HG02623 (cell line): ENCODE data around the gene WNK2.
"Not testable (repeated sequence)": the region's sequence is repeated elsewhere in the genome, so short reads cannot be mapped to it uniquely, and the experiment has no call there.

Experiments used
- ATAC-seq: cut with Tn5 transposase; IDR thresholded peaks from one replicate; pipeline ENCODE4 v1.9.1; 2021; ENCODE audit warnings: moderate library complexity; ENCODE audit not compliant: unreplicated experiment

WNK2 gene

DNA sequence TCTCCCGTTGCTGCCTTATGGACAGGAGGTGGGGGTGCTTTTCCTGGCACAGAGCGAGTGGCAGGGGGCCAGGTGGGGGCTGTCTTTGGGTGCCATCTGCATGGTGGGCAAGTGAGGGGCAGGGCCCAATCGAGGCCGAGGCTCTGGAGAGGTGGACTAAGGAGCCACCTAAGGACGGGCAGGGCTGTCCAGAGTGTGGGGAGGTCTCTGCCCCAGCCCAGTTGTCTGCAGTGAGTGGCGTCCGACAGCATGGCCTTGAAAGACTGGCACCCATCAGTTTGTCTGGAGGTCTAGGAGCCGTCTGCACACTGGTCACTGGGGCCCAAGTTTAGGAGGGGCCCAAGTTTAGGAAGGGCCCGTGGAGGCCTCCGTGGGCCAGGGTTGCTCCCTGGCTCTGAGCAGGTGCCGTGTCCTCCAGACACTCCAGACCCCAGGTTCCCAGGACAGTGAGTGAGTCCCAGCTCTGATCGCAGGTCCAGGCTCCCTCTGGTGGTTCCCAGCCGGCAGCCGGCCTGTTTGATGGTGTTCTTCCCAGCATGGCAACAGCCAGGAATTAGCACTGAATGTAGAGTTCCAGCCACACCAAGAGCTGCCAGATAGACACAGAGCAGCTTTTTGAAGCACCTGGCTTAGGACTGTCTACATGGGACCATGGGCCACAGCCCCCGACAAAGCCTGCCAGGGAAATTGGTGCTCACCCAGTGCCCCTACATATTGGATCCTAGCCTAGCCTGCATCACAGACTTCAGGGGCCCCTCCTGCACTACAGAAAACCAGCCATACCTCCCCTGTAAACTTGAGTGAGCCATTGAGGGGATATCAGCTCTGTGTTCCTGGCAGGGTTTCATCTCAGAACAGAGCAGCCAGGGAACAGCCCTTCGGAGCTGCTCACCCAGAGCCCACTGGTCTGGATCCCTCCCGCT lies 120.9 kb downstream of the WNK2 start:
- no peak for ATAC-seq

DNA sequence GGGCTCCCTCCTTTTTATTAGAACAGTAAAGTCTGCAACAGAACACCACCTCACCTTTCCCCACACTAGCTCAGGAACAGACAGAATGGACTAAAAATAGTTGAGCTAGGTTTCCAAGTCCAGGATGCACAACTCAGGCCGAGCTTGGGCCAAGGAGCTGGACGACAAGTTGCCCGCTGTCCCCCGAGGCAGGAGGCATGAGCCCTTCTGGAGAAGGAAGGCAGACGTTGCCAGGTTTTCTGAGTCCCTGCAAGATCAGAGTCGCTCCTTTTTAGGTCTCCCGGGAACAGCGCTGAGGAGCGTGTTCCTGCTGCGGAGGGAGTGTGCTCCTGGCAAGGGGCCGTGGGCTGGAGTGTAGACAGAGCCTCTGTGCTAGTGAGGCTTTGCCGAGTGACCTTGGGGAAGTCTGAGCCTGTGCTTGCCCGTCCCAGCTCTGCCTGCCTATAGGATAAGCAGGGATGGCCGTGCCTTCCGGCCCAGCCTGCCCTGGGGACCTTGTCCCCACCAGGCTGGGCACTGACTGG lies 121.6 kb downstream of the WNK2 start:
- ATAC-seq, result no peak

DNA sequence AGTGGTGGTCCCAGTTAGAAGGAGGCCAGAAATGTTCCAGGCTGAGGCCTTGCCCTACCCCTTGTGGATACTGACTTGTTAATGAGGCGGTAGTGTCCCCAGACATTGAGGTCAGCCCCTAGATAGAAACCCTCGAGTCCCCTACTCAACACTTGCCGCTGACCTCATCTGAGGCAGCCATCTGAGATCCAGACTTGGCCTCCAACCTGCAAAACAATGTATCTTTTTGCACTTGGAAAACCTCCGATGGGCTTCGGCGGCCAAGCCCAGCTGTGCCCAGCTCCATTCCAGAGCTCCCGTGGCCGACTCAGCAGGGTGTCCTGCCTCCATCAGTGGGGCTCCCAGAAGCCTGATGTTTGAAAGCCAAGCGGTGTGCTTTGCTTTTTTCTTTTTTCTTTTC lies 122.1 kb downstream of the WNK2 start:
- ATAC-seq, result no peak

DNA sequence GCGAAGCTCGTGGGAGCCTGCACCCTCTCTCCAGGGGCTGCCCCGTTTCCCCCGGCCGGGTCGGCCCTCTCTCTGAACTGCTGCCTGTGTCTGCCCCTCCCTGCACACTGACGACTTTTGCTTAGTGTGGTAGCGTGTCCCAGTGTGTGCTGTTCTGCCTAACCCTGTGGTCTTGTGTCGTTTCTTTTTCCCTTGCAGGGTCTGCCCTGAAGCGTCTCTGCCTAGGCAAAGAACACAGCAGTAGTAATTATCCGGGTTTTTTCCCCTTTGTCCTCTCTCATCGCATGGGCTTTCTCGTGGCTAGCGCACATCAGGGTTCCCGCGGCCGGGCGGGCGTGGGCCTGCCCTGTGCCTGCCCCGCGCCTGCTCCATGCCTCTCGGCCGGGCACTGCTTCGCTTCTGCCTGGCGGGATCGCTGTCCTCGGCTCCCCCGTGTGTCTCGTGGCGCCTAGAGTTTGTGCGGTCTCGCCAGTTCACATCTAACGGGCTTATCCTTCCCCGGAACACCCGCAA lies 122.7 kb downstream of the WNK2 start:
- no peak for ATAC-seq

DNA sequence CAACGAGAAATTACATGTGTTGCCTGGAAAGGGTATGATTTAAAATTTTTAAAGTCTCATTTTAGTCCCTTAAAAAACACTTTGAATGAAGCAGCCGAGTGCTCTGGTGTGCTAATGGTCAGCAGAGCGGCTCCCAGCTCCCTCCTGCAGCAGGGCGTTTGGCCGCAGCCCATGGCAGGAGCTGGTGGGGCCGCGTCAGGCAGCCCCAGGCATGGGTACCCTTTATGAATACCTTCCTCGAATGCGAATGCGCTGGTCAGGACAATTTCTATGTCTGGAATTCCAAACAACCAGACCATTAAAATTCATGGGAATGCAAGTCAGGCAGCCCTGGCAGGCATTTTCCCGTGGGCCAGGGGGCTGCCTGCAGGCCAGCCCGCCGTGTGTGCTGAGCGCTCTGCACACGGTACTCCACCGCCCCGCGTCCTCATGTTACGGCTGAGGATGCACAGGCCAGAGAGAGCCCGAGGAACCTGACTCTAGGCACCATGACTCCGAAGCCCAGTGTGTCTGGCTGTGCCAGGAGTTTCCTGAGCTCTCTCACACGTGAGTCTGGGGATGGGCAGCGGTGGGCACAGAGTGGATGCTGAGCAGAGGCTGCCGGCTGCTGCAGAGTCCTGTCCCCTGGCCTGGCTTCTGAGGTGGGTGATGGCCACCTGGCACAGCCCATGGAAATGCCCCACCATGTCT lies 123.7 kb downstream of the WNK2 start:
- ATAC-seq, result no peak

DNA sequence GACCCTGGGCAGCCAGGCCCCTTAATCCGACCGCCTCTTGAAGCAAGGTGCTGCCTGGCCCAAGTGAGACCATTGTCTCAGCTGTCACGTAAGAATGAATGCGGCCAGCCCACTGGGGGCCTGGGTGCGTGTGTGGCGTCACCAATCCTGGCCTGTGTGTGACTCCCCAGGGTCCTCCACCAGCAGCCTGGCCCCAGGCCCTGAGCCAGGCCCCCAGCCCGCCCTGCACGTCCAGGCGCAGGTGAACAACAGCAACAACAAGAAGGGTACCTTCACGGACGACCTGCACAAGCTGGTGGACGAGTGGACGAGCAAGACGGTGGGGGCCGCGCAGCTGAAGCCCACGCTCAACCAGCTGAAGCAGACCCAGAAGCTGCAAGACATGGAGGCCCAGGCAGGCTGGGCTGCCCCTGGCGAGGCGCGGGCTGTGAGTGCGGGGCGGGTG lies 124.2 kb downstream of the WNK2 start:
- ATAC-seq, result no peak

DNA sequence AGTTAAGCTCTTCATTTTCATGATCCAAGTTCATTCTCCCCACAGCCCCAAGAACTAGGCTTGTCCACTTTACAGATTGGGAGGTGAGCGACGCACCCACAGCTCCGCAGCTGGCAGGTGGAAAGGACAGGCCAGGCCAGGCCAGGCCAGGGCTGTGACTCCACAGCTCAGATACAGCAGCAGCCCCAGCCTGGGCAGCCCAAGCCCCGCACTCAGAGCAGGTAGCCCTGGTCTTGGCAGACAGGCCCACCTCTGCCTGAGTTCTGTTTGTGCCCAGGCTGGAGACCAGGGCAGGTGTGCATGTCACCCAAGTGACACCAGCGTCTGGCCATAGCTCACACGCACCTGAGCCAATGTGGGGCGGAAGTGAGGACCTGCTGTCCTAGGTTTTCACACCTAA lies 124.7 kb downstream of the WNK2 start:
- ATAC-seq, result no peak

DNA sequence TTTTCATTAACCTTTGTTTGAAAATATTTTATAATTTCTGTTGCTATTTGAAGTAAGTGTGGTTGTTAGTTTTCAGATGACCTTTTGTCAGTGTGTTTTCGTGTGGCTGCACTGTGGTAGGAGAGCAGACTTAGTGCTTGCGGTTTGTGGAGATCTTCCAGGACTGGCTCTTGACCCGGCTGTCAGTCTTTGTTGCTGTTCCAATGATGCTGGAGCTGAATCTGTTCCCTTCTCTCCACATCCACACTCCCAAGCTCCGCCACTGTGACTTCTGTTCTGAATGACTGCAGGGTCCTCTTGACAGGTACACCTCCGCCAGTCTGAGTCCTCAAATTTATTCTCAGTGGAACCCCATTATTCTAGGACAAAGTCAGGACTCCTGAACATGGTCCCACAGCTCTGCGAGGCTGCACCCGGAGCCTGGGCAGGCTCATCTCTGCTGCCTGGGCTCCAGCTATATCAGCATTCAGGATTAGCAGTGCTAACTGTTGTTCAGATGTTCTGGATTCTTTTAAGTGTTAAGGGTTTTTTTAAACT lies 126.0 kb downstream of the WNK2 start:
- no peak for ATAC-seq

DNA sequence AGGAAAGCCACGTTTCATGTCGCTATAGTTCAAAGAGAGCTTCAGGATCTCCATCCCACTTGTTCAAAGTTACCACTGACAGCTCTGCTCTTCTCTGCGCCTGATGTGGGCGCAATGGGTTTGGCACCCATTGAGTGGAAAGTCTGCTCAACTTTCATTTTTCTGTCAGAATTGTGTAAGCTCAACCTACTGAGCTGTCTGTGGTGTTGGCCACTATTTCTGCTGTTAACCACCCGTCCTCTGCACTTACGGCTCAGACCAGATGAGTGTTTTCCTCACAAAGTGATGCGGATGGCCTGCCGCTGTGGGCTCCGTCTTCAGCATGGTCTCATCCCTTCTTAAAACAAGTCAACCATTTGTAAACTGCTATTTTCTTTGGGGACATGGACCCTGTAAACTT lies 131.2 kb downstream of the WNK2 start:
- ATAC-seq, result no peak

DNA sequence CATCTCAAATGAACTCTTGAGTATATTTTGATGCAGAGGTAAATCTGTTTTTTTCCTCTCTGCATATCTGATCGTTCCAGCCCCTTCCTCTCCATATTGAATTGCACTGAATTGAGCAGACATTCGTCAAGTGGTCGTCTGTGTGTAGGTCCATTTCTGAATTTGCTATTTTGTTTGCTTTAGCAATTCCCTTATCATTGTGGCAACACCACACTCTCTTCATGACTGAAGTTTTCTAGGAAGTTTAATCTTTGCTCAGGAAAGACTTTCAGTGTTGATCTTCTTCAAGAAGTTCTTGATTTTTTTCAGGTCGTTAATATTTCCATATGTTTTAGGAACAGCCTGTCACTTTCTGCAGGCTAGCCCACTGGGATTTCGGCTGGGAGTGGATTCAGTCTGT lies 132.0 kb downstream of the WNK2 start:
- ATAC-seq, result no peak

DNA sequence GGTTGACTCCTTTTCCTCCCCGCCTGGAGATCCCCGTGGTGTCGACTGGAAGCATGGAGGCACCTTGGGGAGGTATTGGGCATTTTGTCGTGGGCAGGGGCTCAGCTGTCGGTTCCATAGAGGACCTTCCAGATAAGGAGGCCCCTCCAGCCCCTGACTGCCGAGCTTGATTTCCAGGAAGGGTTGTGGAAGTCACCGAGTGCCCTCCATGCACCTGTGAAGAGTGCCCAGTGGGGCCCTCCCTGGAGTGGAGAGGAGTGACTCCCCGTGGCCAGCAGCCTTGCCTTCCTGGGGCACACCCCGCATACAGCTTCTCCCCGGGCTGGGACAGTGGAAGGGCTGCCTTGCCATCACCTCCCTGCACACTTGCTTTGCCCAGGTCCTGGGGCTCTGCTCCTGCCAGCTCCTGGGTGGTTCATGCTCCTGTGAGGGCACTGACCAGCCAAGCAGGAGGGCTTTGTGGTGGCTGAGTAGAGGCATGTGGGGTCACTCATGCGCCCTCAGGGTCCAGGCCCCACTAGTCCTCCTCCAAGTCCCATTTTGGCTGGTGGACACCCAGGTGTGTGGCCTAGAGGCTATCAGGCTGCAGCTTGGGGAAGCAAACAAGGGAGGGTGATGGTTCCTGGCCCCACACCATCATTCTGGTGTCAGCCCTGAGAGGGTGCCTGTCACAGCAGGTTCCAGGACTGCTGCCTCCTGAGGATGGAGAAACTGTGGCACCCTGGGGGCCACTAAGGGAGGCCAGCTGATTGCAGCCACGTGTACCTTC lies 133.0 kb downstream of the WNK2 start:
- no peak for ATAC-seq

DNA sequence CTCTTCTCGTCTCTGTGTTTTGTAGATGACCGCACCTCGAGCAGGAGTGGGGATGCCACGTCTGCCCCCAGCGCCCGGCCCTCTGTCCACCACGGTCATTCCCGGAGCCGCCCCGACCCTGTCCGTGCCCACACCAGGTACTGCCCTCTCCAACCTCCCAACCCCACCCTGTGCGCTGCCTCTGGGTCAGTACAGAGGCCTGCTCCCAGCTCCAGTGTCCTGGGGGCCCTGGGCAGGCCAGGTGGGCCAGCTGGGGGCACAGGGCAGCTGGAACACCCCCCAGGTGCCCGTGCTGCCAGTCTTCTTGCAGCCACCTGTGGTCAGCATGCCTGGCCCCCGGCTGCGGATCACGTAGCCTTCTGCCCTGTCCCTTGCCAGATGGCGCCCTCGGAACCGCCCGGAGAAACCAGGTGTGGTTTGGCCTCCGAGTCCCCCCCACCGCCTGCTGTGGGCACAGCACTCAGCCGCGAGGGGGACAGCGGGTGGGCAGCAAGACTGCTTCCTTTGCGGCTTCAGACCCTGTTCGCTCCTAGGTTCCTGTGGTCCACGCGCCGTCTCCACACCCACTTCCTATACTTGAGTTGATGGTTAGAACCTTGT lies 133.7 kb downstream of the WNK2 start:
- ATAC-seq, result no peak

DNA sequence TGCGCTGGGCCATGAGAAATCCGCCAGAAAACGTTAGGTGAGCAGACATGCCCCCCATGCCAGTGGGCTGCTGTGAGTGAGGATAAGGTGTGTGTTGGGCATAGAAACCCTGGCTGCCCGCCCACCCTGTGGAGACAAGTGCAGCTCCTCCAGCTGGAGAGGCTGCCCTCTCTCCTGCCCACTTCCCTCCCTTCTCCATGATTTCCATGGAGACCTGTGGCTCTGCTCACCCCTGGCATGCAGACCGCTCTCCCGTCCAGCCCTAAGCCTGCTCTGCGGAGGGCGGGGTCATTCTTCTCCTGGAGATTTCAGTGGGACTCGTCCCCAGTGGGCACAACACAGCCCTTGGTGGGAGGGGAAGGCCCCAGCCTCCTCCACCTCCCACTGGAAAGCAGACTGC lies 134.5 kb downstream of the WNK2 start:
- ATAC-seq, result no peak

DNA sequence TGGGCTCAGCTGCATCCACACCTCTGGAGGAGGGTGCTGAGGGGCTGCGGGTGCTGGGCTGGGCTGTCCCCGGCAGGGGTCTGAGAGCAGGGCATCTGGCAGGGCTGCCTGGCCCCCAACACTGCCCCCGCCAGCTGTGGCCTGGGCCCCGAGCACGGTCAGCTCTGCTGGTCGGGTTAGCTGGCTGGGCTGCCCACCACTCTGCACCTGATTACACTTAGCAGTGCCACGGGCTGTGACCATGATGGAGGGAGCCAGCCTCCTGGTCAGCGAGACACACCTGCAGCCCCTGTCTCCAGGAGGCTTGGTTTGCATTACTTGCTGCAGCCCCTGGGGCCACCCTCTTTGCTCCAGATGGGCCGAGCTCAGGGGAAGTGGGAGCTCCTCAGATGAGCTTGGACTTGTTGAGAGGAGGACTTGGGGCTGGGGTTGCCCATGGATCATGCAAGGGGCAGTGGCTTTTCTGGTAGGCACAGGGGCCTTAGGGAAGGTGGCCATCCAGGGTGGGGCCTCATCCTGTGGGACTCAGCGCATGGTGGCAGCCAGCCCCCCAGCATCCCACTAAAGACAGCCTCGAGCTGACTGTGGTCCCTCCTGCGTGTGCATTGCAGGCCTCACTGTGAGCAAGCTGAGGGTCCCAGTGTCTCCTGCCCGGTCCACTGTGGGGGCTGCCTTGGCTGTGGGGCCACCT lies 135.5 kb downstream of the WNK2 start:
- no peak for ATAC-seq

DNA sequence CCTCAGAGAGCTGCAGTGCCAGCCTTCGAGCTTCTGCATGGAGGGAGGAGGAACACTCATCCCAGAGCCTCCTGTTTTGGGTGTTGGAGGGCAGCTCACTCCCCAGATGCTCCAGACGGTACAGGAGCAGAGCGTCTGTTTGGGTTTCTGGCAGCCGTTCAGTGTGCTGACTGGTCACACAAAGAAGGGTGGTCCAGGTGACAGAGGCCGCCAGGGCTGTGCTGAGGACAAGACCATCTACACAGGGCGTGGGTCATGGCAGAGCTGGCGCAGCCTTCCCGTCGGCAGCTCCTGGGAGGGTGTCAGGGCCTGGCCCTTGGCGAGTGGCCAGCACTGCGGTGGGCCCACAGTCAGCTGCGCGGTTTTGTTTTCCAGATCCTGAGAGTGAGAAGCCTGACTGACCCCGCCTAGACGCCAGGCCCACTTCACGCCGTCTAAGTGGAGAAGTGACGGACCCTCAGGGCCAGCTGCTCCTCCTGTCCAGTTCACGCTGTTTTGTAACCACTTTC lies 136.1 kb downstream of the WNK2 start:
- ATAC-seq, result no peak

DNA sequence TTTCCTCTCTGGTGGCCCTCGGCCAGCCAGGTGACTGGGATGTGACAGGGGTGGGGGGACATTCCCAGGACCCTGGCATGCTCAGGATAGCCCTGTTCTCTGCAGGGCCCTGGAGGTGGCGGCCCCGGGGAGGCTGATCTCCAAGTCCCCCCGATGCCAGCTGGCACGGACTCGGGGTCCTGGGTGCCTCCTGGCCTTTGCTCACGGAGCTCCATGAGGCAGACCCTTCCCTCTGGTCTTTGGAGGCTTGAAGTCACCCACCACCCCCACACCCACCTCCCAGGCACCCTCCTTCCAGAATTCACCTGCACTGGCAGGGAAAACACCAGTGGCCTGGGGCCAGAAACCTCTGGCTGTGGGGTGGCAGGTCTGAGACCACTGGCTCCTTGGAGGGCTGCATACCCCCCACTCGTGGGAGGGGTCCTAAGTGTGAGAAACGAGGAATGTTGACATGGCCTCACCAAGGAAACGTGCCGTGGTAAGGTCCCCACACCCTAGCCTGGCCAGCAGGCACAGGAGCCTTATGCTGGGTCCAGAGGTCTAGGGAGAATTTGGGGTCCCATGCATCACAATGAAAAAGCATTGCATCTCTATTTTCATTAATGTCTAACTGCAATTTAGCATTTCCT lies 136.8 kb downstream of the WNK2 start:
- ATAC-seq, result no peak

DNA sequence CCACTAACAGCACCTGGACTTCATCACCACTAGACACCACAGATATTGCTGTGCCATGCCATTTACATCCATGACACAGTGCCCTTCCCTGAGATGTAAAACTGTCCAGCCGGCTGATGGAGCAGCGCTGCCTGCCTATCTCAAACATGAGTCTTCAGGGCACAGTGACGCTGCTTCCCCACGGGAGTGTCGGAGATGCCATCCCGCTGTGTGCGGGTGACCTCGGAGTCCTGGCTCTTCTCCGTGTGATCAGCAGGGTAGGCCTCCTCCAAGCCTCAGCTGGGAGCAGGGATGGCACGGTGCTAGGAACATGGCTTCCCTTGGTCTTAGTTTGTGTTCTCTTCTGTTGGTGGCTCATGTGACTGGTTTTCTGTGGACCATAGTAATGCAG lies 137.3 kb downstream of the WNK2 start:
- no peak for ATAC-seq

DNA sequence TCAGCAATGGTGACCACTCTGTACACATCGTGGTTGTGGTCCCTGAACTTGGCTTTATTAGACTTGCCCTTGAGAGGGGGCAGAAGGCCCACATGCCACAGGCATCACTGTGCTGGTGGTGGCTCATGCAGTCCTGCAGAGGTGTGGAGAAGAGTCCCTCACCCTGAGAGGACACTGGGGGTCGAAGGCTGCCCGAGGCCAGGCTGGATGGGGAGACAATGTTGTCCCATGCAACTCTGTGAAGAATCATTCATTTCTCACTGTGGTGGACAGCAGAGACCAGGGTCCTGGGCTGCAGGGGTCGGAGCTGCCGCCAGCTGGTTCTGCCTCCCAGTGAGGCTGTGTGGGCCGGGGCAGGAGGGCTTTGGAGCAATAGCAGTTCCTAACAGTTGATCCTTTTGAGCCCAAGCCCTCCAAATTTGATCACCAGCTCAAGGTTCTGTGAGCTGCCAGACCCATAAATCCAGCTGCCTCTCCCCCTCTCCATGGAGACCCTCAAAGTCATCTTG lies 139.6 kb downstream of the WNK2 start:
- not testable (repeated sequence) for ATAC-seq
